OCI-LY7 (cell line): ENCODE results near the gene BCL3.

Experiments used
- CTCF ChIP-seq: fragments of 200-600 bp; sonication (generic); conservative IDR thresholded peaks from 2 replicates; pipeline ENCODE4 v1.5.1; 2014; ENCODE audit warnings: mild to moderate bottlenecking, antibody characterized with exemption, low read length, moderate library complexity, mixed read lengths
- EZH2phosphoT487 ChIP-seq: fragments of 200-600 bp; sonication (generic); IDR thresholded peaks from 2 replicates; pipeline ENCODE4 v1.6.1; 2018; ENCODE audit warnings: low read depth, borderline replicate concordance, mild to moderate bottlenecking, mixed run types, antibody characterized with exemption, low read length, moderate library complexity, mixed read lengths

GRCh38 chr19:44782729-44783128, 34.2 kb downstream of the BCL3 start:
- TF ChIP-seq CTCF = peak; percentile 41; the same call in 1 of the 2 replicates
- TF ChIP-seq EZH2phosphoT487 = no peak
